K562 (cell line): ENCODE measurements around the gene BIK. TPM values are rescaled to one million over a fixed set of nuclear protein-coding genes. Genes with fewer than 3 reads are reported as not detected.

ENCODE experiments used
- ATAC-seq: fragments of 200-7000 bp; cut with Tn5 transposase; 3 replicates; pipeline ENCODE4 v1.9.1; 2020; ENCODE audit warnings: moderate library complexity
- BruUV-seq: library from RNA; stranded (reverse); fragments of 400-500 nt; replicated peaks from 2 replicates; lab custom pipeline; 2021; lab: Mats Ljungman, UMichigan
- CTCF ChIA-PET: fragments of 300-600 bp; formaldehyde crosslinking; extraction: SDS; loops from one replicate; lab custom pipeline; 2021; ENCODE audit warnings: low intra/inter-chr PET ratio; lab: Yijun Ruan, JAX
- POLR2A ChIA-PET: fragments of 300-600, 350-650 bp; sonication (Branson Sonifier 250); formaldehyde crosslinking; extraction: SDS; loops from one replicate; lab custom pipeline; 2021; ENCODE audit warnings: antibody characterized with exemption, inconsistent platforms; lab: Yijun Ruan, JAX
- DNase-seq, 4 experiments: peaks; one replicate each; pipeline versions ENCODE4 v3.0.0 to v3.0.0-alpha.2; 2011 to 2018; ENCODE audit warnings: low spot score in 3 of 4, mixed read lengths in 3 of 4; ENCODE audit errors: extremely low read depth in 1 of 4
- FAIRE-seq: peaks from 2 replicates; lab custom pipeline; 2011; peaks lifted over from hg19 to GRCh38; lab: Jason Lieb, UNC
- H2AFZ ChIP-seq: 2 replicates; pipeline ENCODE4 v1.6.0; 2011; ENCODE audit warnings: low read depth, low read length, control low read depth, inconsistent platforms
- H3K27ac ChIP-seq: fragments of 200-600 bp; 3 replicates; pipeline ENCODE4 v1.8.0; 2011; ENCODE audit warnings: low read depth, mild to moderate bottlenecking, control low read depth, inconsistent platforms, low read length, moderate library complexity, mixed read lengths; ENCODE audit errors: extremely low read depth
- H3K27me3 ChIP-seq, 2 experiments: fragments of 300-600 bp in 1 of 2; 2 replicates in 1 of 2; 3 replicates in 1 of 2; pipeline versions ENCODE4 v1.6.0 to v1.8.0; 2011; ENCODE audit warnings: inconsistent platforms in 2 of 2, low read length in 2 of 2, mild to moderate bottlenecking in 1 of 2, mixed read lengths in 1 of 2, moderate library complexity in 1 of 2; ENCODE audit not compliant: control insufficient read depth in 2 of 2, insufficient read depth in 2 of 2
- H3K36me3 ChIP-seq: fragments of 300-600 bp; 3 replicates; pipeline ENCODE4 v1.8.0; 2011; ENCODE audit warnings: mild to moderate bottlenecking, low read length, inconsistent platforms; ENCODE audit not compliant: control insufficient read depth, insufficient read depth
- H3K4me1 ChIP-seq, 2 experiments: fragments of 200-600 bp in 1 of 2; replicated peaks in 1 of 2; 2 replicates in 1 of 2; 3 replicates in 1 of 2; pipeline versions ENCODE4 v1.5.1 to v1.8.0; 2011; ENCODE audit warnings: inconsistent platforms in 2 of 2, low read length in 2 of 2, mild to moderate bottlenecking in 1 of 2, mixed read lengths in 1 of 2, moderate library complexity in 1 of 2; ENCODE audit not compliant: control insufficient read depth in 2 of 2, insufficient read depth in 2 of 2
- H3K4me2 ChIP-seq: 2 replicates; pipeline ENCODE4 v1.6.1; 2011; ENCODE audit warnings: low read length, control low read depth, inconsistent platforms, mixed read lengths; ENCODE audit not compliant: insufficient read depth
- H3K4me3 ChIP-seq: fragments of 200-600 bp; sonication (generic), shearing (Covaris generic); 2 replicates; pipeline ENCODE4 v1.5.1; 2016; ENCODE audit warnings: control low read depth, inconsistent platforms
- H3K79me2 ChIP-seq: fragments of 200-600 bp; 3 replicates; pipeline ENCODE4 v1.8.0; 2011; ENCODE audit warnings: low read length, inconsistent platforms; ENCODE audit not compliant: control insufficient read depth, insufficient read depth
- H3K9ac ChIP-seq, 2 experiments: 2 replicates each; pipeline versions ENCODE4 v1.6.0 to v1.6.1; 2011; ENCODE audit warnings: low read depth in 2 of 2, low read length in 2 of 2, control low read depth in 1 of 2, inconsistent platforms in 1 of 2, mild to moderate bottlenecking in 1 of 2, mixed read lengths in 1 of 2; ENCODE audit not compliant: insufficient read depth in 1 of 2
- H3K9me1 ChIP-seq: one replicate; pipeline ENCODE4 v1.6.0; 2011; ENCODE audit warnings: inconsistent platforms, mild to moderate bottlenecking, low read length, moderate library complexity; ENCODE audit not compliant: control insufficient read depth, insufficient read depth
- H3K9me3 ChIP-seq: replicated peaks from 2 replicates; pipeline ENCODE4 v1.5.1; 2011; ENCODE audit warnings: low read depth, low read length, inconsistent platforms; ENCODE audit not compliant: control insufficient read depth, insufficient read depth
- H4K20me1 ChIP-seq: replicated peaks from 2 replicates; pipeline ENCODE4 v1.6.1; 2011; ENCODE audit warnings: low read length, inconsistent platforms, mixed read lengths; ENCODE audit not compliant: control insufficient read depth, insufficient read depth
- CHD1 ChIP-seq: fragments of 200-600 bp; sonication (generic); IDR thresholded peaks from one replicate; pipeline ENCODE4 v1.6.1; 2012; ENCODE audit warnings: mild to moderate bottlenecking, moderate library complexity, low read length, inconsistent platforms
- EP400 ChIP-seq: fragments of 450-650 bp; IDR thresholded peaks from 2 replicates; pipeline ENCODE4 v1.6.1; 2017; ENCODE audit warnings: antibody characterized with exemption, mild to moderate bottlenecking, moderate library complexity
- FOXM1 ChIP-seq, 2 experiments: fragments of 450-650 bp in 1 of 2; sonication (generic) in 1 of 2; formaldehyde crosslinking in 1 of 2; IDR thresholded peaks; 2 replicates each; pipeline versions ENCODE4 v1.6.1 to v1.9.0; 2017 to 2022; ENCODE audit warnings: low read depth in 2 of 2, mild to moderate bottlenecking in 2 of 2, missing genetic modification reagents in 1 of 2, moderate library complexity in 1 of 2
- HDAC1 ChIP-seq, 2 experiments: fragments of 450-650 bp; IDR thresholded peaks; 2 replicates each; pipeline ENCODE4 v1.6.1; 2016 to 2017; ENCODE audit warnings: inconsistent platforms in 1 of 2, mild to moderate bottlenecking in 1 of 2, moderate library complexity in 1 of 2
- JUN ChIP-seq, 2 experiments: sonication (generic) in 1 of 2; formaldehyde crosslinking in 1 of 2; IDR thresholded peaks; 2 replicates each; pipeline versions ENCODE4 v1.6.1 to v1.8.0; 2012 to 2022; ENCODE audit warnings: borderline replicate concordance in 2 of 2, mild to moderate bottlenecking in 2 of 2, improper control_type of control experiment in 1 of 2, low read depth in 1 of 2, low read length in 1 of 2, missing genetic modification reagents in 1 of 2
- KDM2B ChIP-seq: fragments of 250-450 bp; sonication (Bioruptor Pico); IDR thresholded peaks from 2 replicates; pipeline ENCODE4 v1.8.0; 2021; ENCODE audit warnings: mild to moderate bottlenecking, moderate library complexity
- KLF13 ChIP-seq: fragments of 450-650 bp; IDR thresholded peaks from 2 replicates; pipeline ENCODE4 v1.6.1; 2016; ENCODE audit warnings: missing genetic modification characterization, low read depth, mild to moderate bottlenecking, missing compliant biosample characterization, moderate library complexity, borderline replicate concordance
- PHB2 ChIP-seq: fragments of 450-650 bp; IDR thresholded peaks from 2 replicates; pipeline ENCODE4 v1.6.1; 2017; ENCODE audit warnings: low read depth
- RAD51 ChIP-seq: fragments of 450-650 bp; IDR thresholded peaks from 2 replicates; pipeline ENCODE4 v1.7.1; 2016; ENCODE audit warnings: low read depth, mild to moderate bottlenecking, borderline replicate concordance
- SMARCA4 ChIP-seq: fragments of 450-650 bp; IDR thresholded peaks from 2 replicates; pipeline ENCODE4 v1.6.1; 2016
- SREBF1 ChIP-seq: fragments of 150-350 bp; IDR thresholded peaks from 2 replicates; pipeline ENCODE4 v1.6.1; 2014; ENCODE audit warnings: antibody characterized with exemption, low read depth, low read length, borderline replicate concordance
- YY1 ChIP-seq, 3 experiments: IDR thresholded peaks; 2 replicates each; pipeline ENCODE4 v1.6.1; 2011; ENCODE audit warnings: low read length in 2 of 3, mild to moderate bottlenecking in 2 of 3, moderate library complexity in 2 of 3, borderline replicate concordance in 1 of 3, control low read depth in 1 of 3, low read depth in 1 of 3; ENCODE audit not compliant: insufficient read depth in 3 of 3, insufficient replicate concordance in 2 of 3, control insufficient read depth in 1 of 3, insufficient read length in 1 of 3; ENCODE audit errors: extremely low read depth in 1 of 3
- ZFPM2 ChIP-seq: fragments of 250-450 bp; sonication (Bioruptor Pico); IDR thresholded peaks from 2 replicates; pipeline ENCODE4 v1.5.1; 2022; ENCODE audit warnings: mild to moderate bottlenecking
- WGBS: fragments of 100-300 bp; shearing (Covaris generic); methylation state at CpG from one replicate; pipeline ENCODE4 v1.1.6; 2016; ENCODE audit warnings: low coverage, mixed read lengths; ENCODE audit not compliant: insufficient coverage; ENCODE audit errors: missing lambda C conversion rate; 5-methylcytosine and 5-hydroxymethylcytosine counted together
- in situ Hi-C: fragments of 300-500 bp; cut with MboI; formaldehyde crosslinking; loops from 4 replicates; pipeline ENCODE4 v1.15.0; 2018; ENCODE audit warnings: inconsistent platforms, mixed read lengths
- intact Hi-C: fragments of 100-400 bp; cut with micrococcal nuclease; formaldehyde crosslinking; loops from 2 replicates; pipeline ENCODE4 v1.14.2; 2022
- polyA plus RNA-seq, 8 experiments: library from polyadenylated mRNA; depleted of rRNA in 4 of 8; stranded (reverse) in 5 of 8; unstranded in 3 of 8; fragments of >200 nt; fragmentation: Nextera tagmentation in 2 of 8; fragmentation: Illumina TruSeq in 1 of 8; extraction: Ambion mirVana in 2 of 8; extraction: Trizol in 1 of 8; gene quantifications; 2 replicates each; pipeline versions ENCODE4 v1.2.1 to v1.2.3, GENCODE V29; 2011 to 2014; ENCODE audit warnings: inconsistent platforms in 1 of 8, missing spikeins in 1 of 8
- total RNA-seq, 7 experiments: library from RNA; depleted of rRNA in 6 of 7; stranded (reverse); fragments of >200 nt in 6 of 7; fragmentation: Illumina TruSeq in 2 of 7; extraction: Trizol in 2 of 7; gene quantifications; 2 replicates each; pipeline versions ENCODE4 v1.2.1 to v1.2.3, GENCODE V29; 2011 to 2021; ENCODE audit warnings: low replicate concordance in 1 of 7
- TF ChIP-seq, protein P1 (sequence below): fragments of 250-450 bp; sonication (Bioruptor Pico); IDR thresholded peaks from 2 replicates; pipeline ENCODE4 v1.4.0; 2020
- TF ChIP-seq, protein P2 (sequence below): fragments of 450-650 bp; conservative IDR thresholded peaks from 2 replicates; pipeline ENCODE4 v1.6.1; 2016; ENCODE audit warnings: missing genetic modification characterization, low read depth, mild to moderate bottlenecking, control low read depth, missing compliant biosample characterization

BIK gene
- total and polyA plus RNA-seq, 9 of the 15 experiments (the other 6 are each of a cell fraction or from before 2014, with no cell fraction given), result 0.08 to 0.23 (median 0.18) TPM; not detected in 4

DNA sequence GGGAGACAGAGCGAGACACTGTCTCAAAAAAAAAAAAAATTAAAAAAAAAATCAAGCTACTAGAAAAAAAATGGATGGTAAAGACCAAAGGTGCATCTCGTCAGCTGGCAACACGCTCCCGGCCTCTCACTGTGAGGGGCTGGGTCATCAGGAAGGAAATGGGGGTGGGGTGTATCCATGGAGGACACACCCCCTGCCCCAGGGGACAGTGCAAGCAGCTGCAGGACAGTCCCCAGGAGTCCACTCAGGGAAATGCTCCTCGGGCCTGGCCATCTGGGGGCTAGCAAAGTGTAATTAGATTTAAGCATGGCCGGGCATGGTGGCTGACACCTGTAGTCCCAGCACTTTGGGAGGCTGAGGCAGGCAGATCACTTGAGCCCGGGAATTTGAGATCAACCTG, 44.4 kb upstream of the BIK start:
- Histone ChIP-seq H3K4me3 (no peak overlapping the region), H3K27ac (no peak overlapping the region), H3K9ac (no peak overlapping the region), H3K4me2 (no peak overlapping the region), H3K27me3 (peaks cover 0 to 15% of the 10 kb centered on the region in 2 experiments; a peak in 2 of 5 replicates), H3K36me3 (no peaks in the 10 kb centered on the region), H4K20me1 (no peaks in the 10 kb centered on the region), H3K9me1 (no peaks in the 10 kb centered on the region), H2AFZ (no peak overlapping the region), H3K4me1 (peaks cover 0 to 6% of the 10 kb centered on the region in 2 experiments; a peak in 3 of 5 replicates), H3K9me3 (no peaks in the 10 kb centered on the region), H3K79me2 (no peaks in the 10 kb centered on the region)
- POLR2A ChIA-PET, result no interaction called here
- no TSS peak for BruUV-seq
- DNase-seq, result no peak
- intact Hi-C loops, result no loop called here
- in situ Hi-C loops, result no loop called here
- FAIRE-seq, result no peak
- CTCF ChIA-PET, result no interaction called here
- WGBS, result 29% methylated on average over 2 of the region's 7 CpGs
- ATAC-seq, result no peak
- no peak for TF ChIP-seq HDAC1 (IDR thresholded peaks at IDR 0.05)
- no peak for TF ChIP-seq KDM2B (CRISPR knock-in tag)
- no peak for TF ChIP-seq YY1 (IDR thresholded peaks at IDR 0.05; ENCODE audit: borderline replicate concordance in 1 of 3, control insufficient read depth in 1 of 3, extremely low read depth in 1 of 3, insufficient read depth in 3 of 3, insufficient read length in 1 of 3, insufficient replicate concordance in 2 of 3, low read depth in 1 of 3, low read length in 2 of 3)
- TF ChIP-seq JUN (IDR thresholded peaks at IDR 0.05; ENCODE audit: borderline replicate concordance, low read depth, low read length), result no peak
- TF ChIP-seq JUN (CRISPR knock-in tag; IDR thresholded peaks at IDR 0.05; ENCODE audit: borderline replicate concordance), result no peak
- TF ChIP-seq CHD1, result no peak
- no peak for TF ChIP-seq SMARCA4
- no peak for TF ChIP-seq SREBF1
- TF ChIP-seq PHB2, result no peak
- TF ChIP-seq, protein P1, sequence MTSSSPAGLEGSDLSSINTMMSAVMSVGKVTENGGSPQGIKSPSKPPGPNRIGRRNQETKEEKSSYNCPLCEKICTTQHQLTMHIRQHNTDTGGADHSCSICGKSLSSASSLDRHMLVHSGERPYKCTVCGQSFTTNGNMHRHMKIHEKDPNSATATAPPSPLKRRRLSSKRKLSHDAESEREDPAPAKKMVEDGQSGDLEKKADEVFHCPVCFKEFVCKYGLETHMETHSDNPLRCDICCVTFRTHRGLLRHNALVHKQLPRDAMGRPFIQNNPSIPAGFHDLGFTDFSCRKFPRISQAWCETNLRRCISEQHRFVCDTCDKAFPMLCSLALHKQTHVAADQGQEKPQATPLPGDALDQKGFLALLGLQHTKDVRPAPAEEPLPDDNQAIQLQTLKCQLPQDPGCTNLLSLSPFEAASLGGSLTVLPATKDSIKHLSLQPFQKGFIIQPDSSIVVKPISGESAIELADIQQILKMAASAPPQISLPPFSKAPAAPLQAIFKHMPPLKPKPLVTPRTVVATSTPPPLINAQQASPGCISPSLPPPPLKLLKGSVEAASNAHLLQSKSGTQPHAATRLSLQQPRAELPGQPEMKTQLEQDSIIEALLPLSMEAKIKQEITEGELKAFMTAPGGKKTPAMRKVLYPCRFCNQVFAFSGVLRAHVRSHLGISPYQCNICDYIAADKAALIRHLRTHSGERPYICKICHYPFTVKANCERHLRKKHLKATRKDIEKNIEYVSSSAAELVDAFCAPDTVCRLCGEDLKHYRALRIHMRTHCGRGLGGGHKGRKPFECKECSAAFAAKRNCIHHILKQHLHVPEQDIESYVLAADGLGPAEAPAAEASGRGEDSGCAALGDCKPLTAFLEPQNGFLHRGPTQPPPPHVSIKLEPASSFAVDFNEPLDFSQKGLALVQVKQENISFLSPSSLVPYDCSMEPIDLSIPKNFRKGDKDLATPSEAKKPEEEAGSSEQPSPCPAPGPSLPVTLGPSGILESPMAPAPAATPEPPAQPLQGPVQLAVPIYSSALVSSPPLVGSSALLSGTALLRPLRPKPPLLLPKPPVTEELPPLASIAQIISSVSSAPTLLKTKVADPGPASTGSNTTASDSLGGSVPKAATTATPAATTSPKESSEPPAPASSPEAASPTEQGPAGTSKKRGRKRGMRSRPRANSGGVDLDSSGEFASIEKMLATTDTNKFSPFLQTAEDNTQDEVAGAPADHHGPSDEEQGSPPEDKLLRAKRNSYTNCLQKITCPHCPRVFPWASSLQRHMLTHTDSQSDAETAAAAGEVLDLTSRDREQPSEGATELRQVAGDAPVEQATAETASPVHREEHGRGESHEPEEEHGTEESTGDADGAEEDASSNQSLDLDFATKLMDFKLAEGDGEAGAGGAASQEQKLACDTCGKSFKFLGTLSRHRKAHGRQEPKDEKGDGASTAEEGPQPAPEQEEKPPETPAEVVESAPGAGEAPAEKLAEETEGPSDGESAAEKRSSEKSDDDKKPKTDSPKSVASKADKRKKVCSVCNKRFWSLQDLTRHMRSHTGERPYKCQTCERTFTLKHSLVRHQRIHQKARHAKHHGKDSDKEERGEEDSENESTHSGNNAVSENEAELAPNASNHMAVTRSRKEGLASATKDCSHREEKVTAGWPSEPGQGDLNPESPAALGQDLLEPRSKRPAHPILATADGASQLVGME (CRISPR knock-in tag), result no peak
- TF ChIP-seq, protein P2, sequence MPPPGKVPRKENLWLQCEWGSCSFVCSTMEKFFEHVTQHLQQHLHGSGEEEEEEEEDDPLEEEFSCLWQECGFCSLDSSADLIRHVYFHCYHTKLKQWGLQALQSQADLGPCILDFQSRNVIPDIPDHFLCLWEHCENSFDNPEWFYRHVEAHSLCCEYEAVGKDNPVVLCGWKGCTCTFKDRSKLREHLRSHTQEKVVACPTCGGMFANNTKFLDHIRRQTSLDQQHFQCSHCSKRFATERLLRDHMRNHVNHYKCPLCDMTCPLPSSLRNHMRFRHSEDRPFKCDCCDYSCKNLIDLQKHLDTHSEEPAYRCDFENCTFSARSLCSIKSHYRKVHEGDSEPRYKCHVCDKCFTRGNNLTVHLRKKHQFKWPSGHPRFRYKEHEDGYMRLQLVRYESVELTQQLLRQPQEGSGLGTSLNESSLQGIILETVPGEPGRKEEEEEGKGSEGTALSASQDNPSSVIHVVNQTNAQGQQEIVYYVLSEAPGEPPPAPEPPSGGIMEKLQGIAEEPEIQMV (tag), result no peak
- no peak for TF ChIP-seq KLF13 (tag)
- no peak for TF ChIP-seq ZFPM2 (CRISPR knock-in tag)
- no peak for TF ChIP-seq RAD51
- TF ChIP-seq EP400, result no peak
- TF ChIP-seq FOXM1 (IDR thresholded peaks at IDR 0.05; ENCODE audit: low read depth), result no peak
- no peak for TF ChIP-seq FOXM1 (CRISPR knock-in tag; IDR thresholded peaks at IDR 0.05; ENCODE audit: low read depth)
